Endodermal cell (in vitro differentiated cells): Measurements from ENCODE around the gene MAL. TPM values are rescaled to one million over a fixed set of nuclear protein-coding genes. Genes with fewer than 3 reads are reported as not detected.

ENCODE experiments used
- DNase-seq: peaks from one replicate; pipeline ENCODE4 v3.0.0-alpha.2; 2017
- H3K27ac ChIP-seq: 2 replicates; pipeline ENCODE4 v1.5.1; 2013; ENCODE audit warnings: mild to moderate bottlenecking, low read depth, low read length, moderate library complexity
- H3K27me3 ChIP-seq: 2 replicates; pipeline ENCODE4 v1.6.1; 2013; ENCODE audit warnings: mild to moderate bottlenecking, low read length, moderate library complexity; ENCODE audit not compliant: insufficient read depth, control insufficient read depth, poor library complexity, severe bottlenecking
- H3K36me3 ChIP-seq: 2 replicates; pipeline ENCODE4 v1.7.0; 2013; ENCODE audit warnings: mild to moderate bottlenecking, low read length, moderate library complexity; ENCODE audit not compliant: control insufficient read depth, insufficient read depth
- H3K4me1 ChIP-seq: one replicate; pipeline ENCODE4 v1.7.0; 2013; ENCODE audit warnings: low read length; ENCODE audit not compliant: control insufficient read depth, insufficient read depth
- H3K4me3 ChIP-seq: 2 replicates; pipeline ENCODE4 v1.5.1; 2013; ENCODE audit warnings: mild to moderate bottlenecking, low read length, moderate library complexity
- H3K9ac ChIP-seq: 2 replicates; pipeline ENCODE4 v1.6.1; 2013; ENCODE audit warnings: mild to moderate bottlenecking, low read length, moderate library complexity; ENCODE audit not compliant: poor library complexity, severe bottlenecking; ENCODE audit errors: extremely low read depth
- H3K9me3 ChIP-seq: 2 replicates; pipeline ENCODE4 v1.6.1; 2013; ENCODE audit warnings: mild to moderate bottlenecking, low read length, moderate library complexity; ENCODE audit not compliant: control insufficient read depth
- H3K27ac Mint-ChIP-seq: 2 replicates; pipeline ENCODE4 v1.8.0; 2020; ENCODE audit warnings: mixed read lengths
- H3K27me3 Mint-ChIP-seq: 2 replicates; pipeline ENCODE4 v1.8.0; 2021; ENCODE audit warnings: mild to moderate bottlenecking, mixed read lengths; ENCODE audit not compliant: insufficient read depth
- H3K36me3 Mint-ChIP-seq: 2 replicates; pipeline ENCODE4 v1.8.0; 2020; ENCODE audit warnings: low read depth, mixed read lengths
- H3K4me1 Mint-ChIP-seq: 2 replicates; pipeline ENCODE4 v1.8.0; 2020; ENCODE audit warnings: mixed read lengths
- H3K4me3 Mint-ChIP-seq: 2 replicates; pipeline ENCODE4 v1.8.0; 2020; ENCODE audit warnings: mild to moderate bottlenecking, moderate library complexity, mixed read lengths
- H3K9me3 Mint-ChIP-seq: 2 replicates; pipeline ENCODE4 v1.8.0; 2020; ENCODE audit warnings: mild to moderate bottlenecking, mixed read lengths
- WGBS, 2 experiments: methylation state at CpG; one replicate each; pipeline versions ENCODE4 v1.1.5 to v1.1.7; 2013; ENCODE audit warnings: missing lambda C conversion rate in 2 of 2, mixed read lengths in 1 of 2; ENCODE audit not compliant: insufficient coverage in 1 of 2, insufficient read length in 1 of 2; 5-methylcytosine and 5-hydroxymethylcytosine counted together
- total RNA-seq, 2 donors: library from RNA; stranded (reverse); fragmentation: NEBNext Ultra II Directional in 1 of 2; extraction: Animal tissue kit (Norgen Biotek cat#: 25700) in 1 of 2; gene quantifications; 2 replicates in 1 of 2; 3 replicates in 1 of 2; pipeline ENCODE4 v1.2.1, GENCODE V29; 2021
- TF ChIP-seq, protein P1 (sequence below): fragments of 200-600 bp; sonication (generic); conservative IDR thresholded peaks from 2 replicates; pipeline ENCODE4 v1.5.0; 2021; ENCODE audit warnings: antibody characterized with exemption, mild to moderate bottlenecking

MAL gene
- total RNA-seq, 2 donors from 2014 or later: not detected

DNA sequence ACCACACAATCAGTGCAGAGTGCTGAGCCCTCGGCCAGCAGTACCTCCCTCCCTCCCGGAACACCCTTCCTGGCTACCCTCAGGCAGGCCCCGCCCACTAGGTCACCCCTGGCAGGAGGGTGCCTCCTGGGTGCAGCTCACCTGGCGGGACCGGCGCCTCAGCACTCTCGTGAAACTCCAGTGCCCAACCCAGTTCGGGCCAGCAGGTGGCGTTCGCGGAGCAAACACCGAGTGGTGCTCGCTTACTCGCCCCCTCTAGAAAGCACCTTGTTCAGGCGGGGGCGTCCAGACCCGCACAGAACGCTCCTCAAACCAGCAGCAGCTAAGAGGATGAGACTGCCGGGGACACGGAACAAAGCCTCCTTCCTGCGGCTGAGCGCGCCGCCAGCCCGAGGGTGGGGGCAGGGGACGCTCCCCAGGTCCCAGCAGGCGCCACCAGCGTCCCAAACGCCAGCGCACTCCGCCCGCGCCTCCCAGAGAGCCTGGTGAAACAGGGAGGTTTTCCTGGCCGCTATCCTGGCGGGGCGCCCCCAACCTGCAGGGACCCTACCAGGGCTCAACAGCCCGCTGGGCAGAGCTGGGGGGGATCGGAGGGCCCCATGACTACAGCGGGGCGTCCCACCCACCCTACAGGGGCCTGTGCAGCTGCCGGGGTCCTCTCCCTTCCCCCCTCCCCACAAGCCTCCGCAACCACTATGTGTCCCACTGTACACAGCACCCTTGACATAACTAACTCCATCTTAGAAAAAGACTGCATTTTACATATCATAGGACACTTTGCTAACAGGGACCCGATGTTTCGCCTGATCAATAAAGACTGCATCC lies 51.4 kb downstream of the MAL start:
- Mint-ChIP-seq H3K27ac (no peak overlapping the region), H3K36me3 (no peaks in the 10 kb centered on the region), H3K9me3 (no peaks in the 10 kb centered on the region), H3K4me1 (peaks cover 3% of the 10 kb centered on the region), H3K27me3 (peaks cover 26% of the 10 kb centered on the region), H3K4me3 (peak overlapping the region; percentile 58)
- H3K36me3 ChIP-seq: no peaks in the 10 kb centered on the region
- peak overlapping the region; percentile 76 for H3K4me3 ChIP-seq
- H3K27me3 ChIP-seq: no peaks in the 10 kb centered on the region
- no peak overlapping the region for H3K9ac ChIP-seq
- H3K4me1 ChIP-seq: no peaks in the 10 kb centered on the region
- H3K9me3 ChIP-seq: no peaks in the 10 kb centered on the region
- H3K27ac ChIP-seq: no peak overlapping the region
- WGBS, 2 experiments: 7 to 15% methylated on average over 18 to 44 of the region's 44 CpGs
- peak; percentile 96 for DNase-seq
- TF ChIP-seq, protein P1, sequence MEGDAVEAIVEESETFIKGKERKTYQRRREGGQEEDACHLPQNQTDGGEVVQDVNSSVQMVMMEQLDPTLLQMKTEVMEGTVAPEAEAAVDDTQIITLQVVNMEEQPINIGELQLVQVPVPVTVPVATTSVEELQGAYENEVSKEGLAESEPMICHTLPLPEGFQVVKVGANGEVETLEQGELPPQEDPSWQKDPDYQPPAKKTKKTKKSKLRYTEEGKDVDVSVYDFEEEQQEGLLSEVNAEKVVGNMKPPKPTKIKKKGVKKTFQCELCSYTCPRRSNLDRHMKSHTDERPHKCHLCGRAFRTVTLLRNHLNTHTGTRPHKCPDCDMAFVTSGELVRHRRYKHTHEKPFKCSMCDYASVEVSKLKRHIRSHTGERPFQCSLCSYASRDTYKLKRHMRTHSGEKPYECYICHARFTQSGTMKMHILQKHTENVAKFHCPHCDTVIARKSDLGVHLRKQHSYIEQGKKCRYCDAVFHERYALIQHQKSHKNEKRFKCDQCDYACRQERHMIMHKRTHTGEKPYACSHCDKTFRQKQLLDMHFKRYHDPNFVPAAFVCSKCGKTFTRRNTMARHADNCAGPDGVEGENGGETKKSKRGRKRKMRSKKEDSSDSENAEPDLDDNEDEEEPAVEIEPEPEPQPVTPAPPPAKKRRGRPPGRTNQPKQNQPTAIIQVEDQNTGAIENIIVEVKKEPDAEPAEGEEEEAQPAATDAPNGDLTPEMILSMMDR: peak; percentile 94

DNA sequence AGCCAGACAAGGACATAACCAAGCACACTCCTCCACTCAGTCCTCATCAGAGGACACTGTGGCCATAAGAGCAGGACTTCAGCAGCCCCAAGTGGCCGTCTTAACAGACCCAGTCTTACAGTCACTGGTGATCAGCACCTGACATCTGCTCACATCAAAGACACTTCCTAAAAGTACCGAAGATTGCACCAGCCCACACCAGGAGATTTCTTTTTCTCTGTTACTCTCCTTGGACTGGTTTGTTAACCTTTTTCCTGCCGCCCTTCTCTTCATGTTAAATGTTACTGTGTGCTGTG lies 52.0 kb downstream of the MAL start:
- Histone ChIP-seq H3K9ac (no peak overlapping the region), H3K27ac (no peak overlapping the region), H3K4me1 (no peaks in the 10 kb centered on the region), H3K27me3 (no peaks in the 10 kb centered on the region), H3K36me3 (no peaks in the 10 kb centered on the region), H3K9me3 (no peaks in the 10 kb centered on the region), H3K4me3 (no peak overlapping the region)
- peaks cover 3% of the 10 kb centered on the region for H3K4me1 Mint-ChIP-seq
- peak; percentile 59 for DNase-seq
- peak overlapping the region; percentile 58 for H3K4me3 Mint-ChIP-seq
- peaks cover 23% of the 10 kb centered on the region for H3K27me3 Mint-ChIP-seq
- H3K9me3 Mint-ChIP-seq: no peaks in the 10 kb centered on the region
- no peak overlapping the region for H3K27ac Mint-ChIP-seq
- TF ChIP-seq, protein P1: no peak
- 81% methylated on average over 2 of the region's 3 CpGs; no CpG with 5 or more reads in 1 of the 2 experiments for WGBS, 2 experiments
- no peaks in the 10 kb centered on the region for H3K36me3 Mint-ChIP-seq

DNA sequence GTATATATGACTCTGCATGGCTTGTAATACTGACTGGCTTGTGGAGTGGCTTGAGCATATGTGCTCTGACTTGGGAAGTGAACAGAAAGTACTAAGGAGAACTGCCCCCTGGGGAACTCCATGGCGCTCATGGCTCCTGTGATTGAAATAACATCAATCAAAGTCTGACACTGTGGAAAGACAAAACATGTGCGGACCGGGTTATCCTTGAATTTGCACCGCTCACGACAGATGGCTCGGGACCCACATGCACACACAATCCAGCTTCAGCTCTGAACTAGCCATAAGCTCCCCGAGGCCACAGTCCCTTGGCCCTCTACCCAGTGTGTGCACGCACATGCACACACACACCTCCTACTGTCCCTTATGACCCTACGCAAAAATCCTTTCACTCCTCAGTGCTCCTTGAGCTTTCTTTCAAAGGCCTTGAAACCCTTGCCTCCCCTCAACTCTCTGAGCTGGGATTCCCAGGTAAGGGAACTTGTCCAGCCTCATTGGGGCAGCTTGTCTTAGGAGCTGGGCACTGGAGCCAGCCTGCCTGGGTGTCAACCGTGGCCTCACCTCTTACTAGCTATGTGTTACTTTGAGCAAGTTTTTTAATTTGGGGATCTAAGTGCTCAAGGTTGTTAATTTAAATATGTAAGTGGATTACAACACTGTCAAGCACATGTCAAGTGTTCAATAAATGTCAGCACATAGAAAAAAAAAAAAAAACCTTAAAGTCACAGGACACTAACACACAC lies 52.5 kb downstream of the MAL start:
- H3K9me3 ChIP-seq: no peaks in the 10 kb centered on the region
- Mint-ChIP-seq H3K27me3 (peaks cover 23% of the 10 kb centered on the region), H3K36me3 (no peaks in the 10 kb centered on the region), H3K4me3 (no peak overlapping the region), H3K9me3 (no peaks in the 10 kb centered on the region), H3K27ac (no peak overlapping the region), H3K4me1 (peaks cover 3% of the 10 kb centered on the region)
- peak; percentile 42 for DNase-seq
- H3K9ac ChIP-seq: no peak overlapping the region
- no peaks in the 10 kb centered on the region for H3K27me3 ChIP-seq
- no peaks in the 10 kb centered on the region for H3K4me1 ChIP-seq
- TF ChIP-seq, protein P1: no peak
- H3K36me3 ChIP-seq: no peaks in the 10 kb centered on the region
- no peak overlapping the region for H3K27ac ChIP-seq
- 89 to 92% methylated on average over 6 to 10 of the region's 10 CpGs for WGBS, 2 experiments
- no peak overlapping the region for H3K4me3 ChIP-seq
